Endometrial microvascular endothelial cells (primary cell): ENCODE data around the gene IER5L. TPM values are rescaled to one million over a fixed set of nuclear protein-coding genes. Genes with fewer than 3 reads are reported as not detected.

Source experiments
- in situ Hi-C: cut with HindIII; loops from 2 replicates; pipeline ENCODE4 v1.10.0; 2017; ENCODE audit warnings: low sequenced_read_pairs, low pct_unique_long_range_greater_than_20kb; ENCODE audit errors: inconsistent ontology term
- total RNA-seq: library from RNA; depleted of rRNA; stranded (reverse); fragments of >200 nt; gene quantifications from one replicate; pipeline ENCODE4 v1.2.3, GENCODE V29; 2015; ENCODE audit errors: inconsistent ontology term

IER5L gene
- total RNA-seq, 1 donor from 2014 or later: 18.1 TPM

GRCh38 chr9:129145316-129145715 lies 32.7 kb downstream of the IER5L start:
- in situ Hi-C loops: no loop called here

- in situ Hi-C loops: no loop called here
Measured at GRCh38 chr9:129143031-129143927, 34.8 kb downstream of the IER5L start.

GRCh38 chr9:129142138-129142935 lies 35.7 kb downstream of the IER5L start:
- in situ Hi-C loops: no loop called here

GRCh38 chr9:129141066-129142041 lies 36.7 kb downstream of the IER5L start:
- in situ Hi-C loops: no loop called here

- in situ Hi-C loops: no loop called here
Measured at GRCh38 chr9:129140397-129141065, 37.5 kb downstream of the IER5L start.

- in situ Hi-C loops: loop anchor here (10.0 kb wide), 1 partner anchor 485 kb away; the partner anchor contains the start of genes C9orf50 and NTMT1
Measured at GRCh38 chr9:129139993-129140396, 38.1 kb downstream of the IER5L start.

- in situ Hi-C loops: loop anchor here (10.0 kb wide), 1 partner anchor 485 kb away; the partner anchor contains the start of genes C9orf50 and NTMT1
Measured at GRCh38 chr9:129139233-129139992, 38.6 kb downstream of the IER5L start.

- in situ Hi-C loops: loop anchor here (10.0 kb wide), 1 partner anchor 486 kb away; the partner anchor contains the start of genes C9orf50 and NTMT1
Measured at GRCh38 chr9:129138476-129139232, 39.4 kb downstream of the IER5L start.

- in situ Hi-C loops: loop anchor here (10.0 kb wide), 1 partner anchor 487 kb away; the partner anchor contains the start of genes C9orf50 and NTMT1
Measured at GRCh38 chr9:129138144-129138462, 40.0 kb downstream of the IER5L start.

- in situ Hi-C loops: loop anchor here (10.0 kb wide), 1 partner anchor 487 kb away; the partner anchor contains the start of genes C9orf50 and NTMT1
Measured at GRCh38 chr9:129137292-129138143, 40.5 kb downstream of the IER5L start.

- in situ Hi-C loops: loop anchor here (10.0 kb wide), 1 partner anchor 488 kb away; the partner anchor contains the start of genes C9orf50 and NTMT1
Measured at GRCh38 chr9:129136446-129137035, 41.5 kb downstream of the IER5L start.

- in situ Hi-C loops: loop anchor here (10.0 kb wide), 1 partner anchor 489 kb away; the partner anchor contains the start of genes C9orf50 and NTMT1
Measured at GRCh38 chr9:129135476-129135875, 42.6 kb downstream of the IER5L start.

- in situ Hi-C loops: loop anchor here (10.0 kb wide), 1 partner anchor 492 kb away; the partner anchor contains the start of genes C9orf50 and NTMT1
Measured at GRCh38 chr9:129133082-129133481, 45.0 kb downstream of the IER5L start.

- in situ Hi-C loops: loop anchor here (10.0 kb wide), 1 partner anchor 493 kb away; the partner anchor contains the start of genes C9orf50 and NTMT1
Measured at GRCh38 chr9:129131300-129132145, 46.5 kb downstream of the IER5L start.
